Neural progenitor cell (in vitro differentiated cells): Measurements from ENCODE around the gene RAET1G. TPM values are rescaled to one million over a fixed set of nuclear protein-coding genes. Genes with fewer than 3 reads are reported as not detected.

Source experiments
- DNase-seq: peaks from one replicate; pipeline ENCODE4 v3.0.0-alpha.2; 2016; ENCODE audit warnings: low spot score
- H2AFZ ChIP-seq: fragments of 200-600 bp; sonication (generic); replicated peaks from 2 replicates; pipeline ENCODE4 v1.6.1; 2016; ENCODE audit warnings: antibody characterized with exemption
- H3F3A ChIP-seq: fragments of 200-600 bp; sonication (generic); 2 replicates; pipeline ENCODE4 v1.6.1; 2016; ENCODE audit warnings: antibody characterized with exemption, low read depth
- H3K27ac ChIP-seq: fragments of 200-600 bp; sonication (generic); 2 replicates; pipeline ENCODE4 v1.5.1; 2016; ENCODE audit warnings: mild to moderate bottlenecking
- H3K27me3 ChIP-seq: fragments of 200-600 bp; sonication (generic); 2 replicates; pipeline ENCODE4 v1.6.1; 2016; ENCODE audit warnings: mild to moderate bottlenecking, moderate library complexity
- H3K36me3 ChIP-seq: fragments of 200-600 bp; sonication (generic); 2 replicates; pipeline ENCODE4 v1.5.1; 2016
- H3K4me1 ChIP-seq: fragments of 200-600 bp; sonication (generic); 2 replicates; pipeline ENCODE4 v1.6.1; 2016; ENCODE audit warnings: mixed run types
- H3K4me2 ChIP-seq: fragments of 200-600 bp; sonication (generic); 2 replicates; pipeline ENCODE4 v1.6.1; 2016
- H3K4me3 ChIP-seq: fragments of 200-600 bp; sonication (generic); 2 replicates; pipeline ENCODE4 v1.5.1; 2016
- H3K79me2 ChIP-seq: fragments of 200-600 bp; sonication (generic); 2 replicates; pipeline ENCODE4 v1.6.1; 2016; ENCODE audit warnings: low read depth
- H3K9ac ChIP-seq: fragments of 200-600 bp; sonication (generic); 2 replicates; pipeline ENCODE4 v1.6.1; 2016
- H3K9me3 ChIP-seq: fragments of 200-600 bp; sonication (generic); 2 replicates; pipeline ENCODE4 v1.5.1; 2016; ENCODE audit warnings: low read depth
- H4K20me1 ChIP-seq: fragments of 200-600 bp; sonication (generic); 2 replicates; pipeline ENCODE4 v1.6.1; 2016; ENCODE audit warnings: low read depth
- H3K27ac Mint-ChIP-seq: 3 replicates; pipeline ENCODE4 v1.8.0; 2021; ENCODE audit warnings: mixed read lengths
- H3K27me3 Mint-ChIP-seq: 2 replicates; pipeline ENCODE4 v1.8.0; 2022; ENCODE audit warnings: low read depth, mild to moderate bottlenecking, inconsistent platforms, moderate library complexity, mixed read lengths; ENCODE audit not compliant: insufficient read depth
- H3K36me3 Mint-ChIP-seq: 3 replicates; pipeline ENCODE4 v1.8.0; 2021; ENCODE audit warnings: mixed read lengths
- H3K4me1 Mint-ChIP-seq: 3 replicates; pipeline ENCODE4 v1.8.0; 2021; ENCODE audit warnings: mixed read lengths
- H3K4me3 Mint-ChIP-seq: 3 replicates; pipeline ENCODE4 v1.8.0; 2021; ENCODE audit warnings: mild to moderate bottlenecking, moderate library complexity, mixed read lengths
- H3K9me3 Mint-ChIP-seq: 3 replicates; pipeline ENCODE4 v1.8.0; 2020; ENCODE audit warnings: mixed read lengths
- EZH2 ChIP-seq: fragments of 200-600 bp; sonication (generic); IDR thresholded peaks from 2 replicates; pipeline ENCODE4 v1.6.1; 2017; ENCODE audit warnings: antibody characterized with exemption, mild to moderate bottlenecking, moderate library complexity
- EZH2phosphoT487 ChIP-seq: fragments of 200-600 bp; sonication (generic); IDR thresholded peaks from 2 replicates; pipeline ENCODE4 v1.6.1; 2017; ENCODE audit warnings: antibody characterized with exemption
- total RNA-seq: library from RNA; depleted of rRNA; stranded (reverse); fragments of >200 nt; gene quantifications from 2 replicates; pipeline ENCODE4 v1.2.3, GENCODE V29; 2015; ENCODE audit warnings: low replicate concordance
- TF ChIP-seq, protein P1 (sequence below): fragments of 200-600 bp; sonication (generic); IDR thresholded peaks from 2 replicates; pipeline ENCODE4 v1.5.1; 2017; ENCODE audit warnings: antibody characterized with exemption, mild to moderate bottlenecking

RAET1G gene
- total RNA-seq, 1 donor from 2014 or later: not detected

GRCh38 chr6:149871182-149871581, 51.7 kb downstream of the RAET1G start:
- no peak overlapping the region for H3K27ac Mint-ChIP-seq
- H3K9ac ChIP-seq: no peak overlapping the region

GRCh38 chr6:149869275-149869892, 53.5 kb downstream of the RAET1G start:
- Histone ChIP-seq H3K27me3 (no peaks in the 10 kb centered on the region), H3K4me1 (no peaks in the 10 kb centered on the region), H3K27ac (no peak overlapping the region), H3K9ac (no peak overlapping the region), H3K36me3 (no peaks in the 10 kb centered on the region), H2AFZ (no peak overlapping the region), H4K20me1 (no peaks in the 10 kb centered on the region), H3K4me2 (no peak overlapping the region), H3F3A (no peaks in the 10 kb centered on the region), H3K79me2 (no peaks in the 10 kb centered on the region), H3K9me3 (peaks cover under 1% of the 10 kb centered on the region), H3K4me3 (no peak overlapping the region)
- DNase-seq: no peak
- Mint-ChIP-seq H3K27ac (no peak overlapping the region), H3K27me3 (peaks cover 5% of the 10 kb centered on the region), H3K4me3 (no peak overlapping the region), H3K9me3 (peaks cover 11% of the 10 kb centered on the region), H3K36me3 (no peaks in the 10 kb centered on the region), H3K4me1 (peaks cover 5% of the 10 kb centered on the region)
- TF ChIP-seq EZH2phosphoT487 (no peak), EZH2 (no peak)
- TF ChIP-seq, protein P1, sequence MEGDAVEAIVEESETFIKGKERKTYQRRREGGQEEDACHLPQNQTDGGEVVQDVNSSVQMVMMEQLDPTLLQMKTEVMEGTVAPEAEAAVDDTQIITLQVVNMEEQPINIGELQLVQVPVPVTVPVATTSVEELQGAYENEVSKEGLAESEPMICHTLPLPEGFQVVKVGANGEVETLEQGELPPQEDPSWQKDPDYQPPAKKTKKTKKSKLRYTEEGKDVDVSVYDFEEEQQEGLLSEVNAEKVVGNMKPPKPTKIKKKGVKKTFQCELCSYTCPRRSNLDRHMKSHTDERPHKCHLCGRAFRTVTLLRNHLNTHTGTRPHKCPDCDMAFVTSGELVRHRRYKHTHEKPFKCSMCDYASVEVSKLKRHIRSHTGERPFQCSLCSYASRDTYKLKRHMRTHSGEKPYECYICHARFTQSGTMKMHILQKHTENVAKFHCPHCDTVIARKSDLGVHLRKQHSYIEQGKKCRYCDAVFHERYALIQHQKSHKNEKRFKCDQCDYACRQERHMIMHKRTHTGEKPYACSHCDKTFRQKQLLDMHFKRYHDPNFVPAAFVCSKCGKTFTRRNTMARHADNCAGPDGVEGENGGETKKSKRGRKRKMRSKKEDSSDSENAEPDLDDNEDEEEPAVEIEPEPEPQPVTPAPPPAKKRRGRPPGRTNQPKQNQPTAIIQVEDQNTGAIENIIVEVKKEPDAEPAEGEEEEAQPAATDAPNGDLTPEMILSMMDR: no peak

More at GRCh38 chr6:149871182-149871581, 51.7 kb downstream of the RAET1G start:
- Histone ChIP-seq H4K20me1 (no peaks in the 10 kb centered on the region), H3K4me2 (no peak overlapping the region), H3K9me3 (peaks cover 3% of the 10 kb centered on the region), H3K4me1 (no peaks in the 10 kb centered on the region), H3K27me3 (no peaks in the 10 kb centered on the region), H3K4me3 (no peak overlapping the region), H3F3A (no peaks in the 10 kb centered on the region), H2AFZ (no peak overlapping the region), H3K27ac (no peak overlapping the region), H3K36me3 (no peaks in the 10 kb centered on the region), H3K79me2 (no peaks in the 10 kb centered on the region)
- DNase-seq: no peak
- H3K9me3 Mint-ChIP-seq: peaks cover 11% of the 10 kb centered on the region
- no peaks in the 10 kb centered on the region for H3K36me3 Mint-ChIP-seq
- TF ChIP-seq EZH2 (no peak), EZH2phosphoT487 (no peak)
- TF ChIP-seq, protein P1: no peak
- H3K4me3 Mint-ChIP-seq: no peak overlapping the region
- H3K27me3 Mint-ChIP-seq: peaks cover 5% of the 10 kb centered on the region
- no peaks in the 10 kb centered on the region for H3K4me1 Mint-ChIP-seq

- H3K27ac ChIP-seq: no peak overlapping the region
- Mint-ChIP-seq H3K36me3 (no peaks in the 10 kb centered on the region), H3K27me3 (peaks cover 3% of the 10 kb centered on the region), H3K4me1 (peaks cover 6% of the 10 kb centered on the region), H3K4me3 (no peak overlapping the region), H3K9me3 (peaks cover 8% of the 10 kb centered on the region), H3K27ac (no peak overlapping the region)
- no peak overlapping the region for H3K4me2 ChIP-seq
- H3F3A ChIP-seq: peaks cover 5% of the 10 kb centered on the region
- H2AFZ ChIP-seq: peak overlapping the region; percentile 28
- no peak overlapping the region for H3K4me3 ChIP-seq
- H3K79me2 ChIP-seq: no peaks in the 10 kb centered on the region
- no peaks in the 10 kb centered on the region for H3K9me3 ChIP-seq
- no peak overlapping the region for H3K9ac ChIP-seq
- peaks cover 7% of the 10 kb centered on the region for H3K27me3 ChIP-seq
- no peaks in the 10 kb centered on the region for H3K36me3 ChIP-seq
- H4K20me1 ChIP-seq: no peaks in the 10 kb centered on the region
- DNase-seq: peak; percentile 18
- TF ChIP-seq EZH2phosphoT487: no peak
- no peak for TF ChIP-seq EZH2
- TF ChIP-seq, protein P1: no peak
- H3K4me1 ChIP-seq: no peaks in the 10 kb centered on the region
These were observed 54.9 kb downstream of the RAET1G start for GRCh38 chr6:149867876-149868640.

Other genes starting within 250 kb of the RAET1G start
- 21.1 and 28.0 TPM in 2 replicates for gene LATS1, start 205.0 kb downstream of the RAET1G start, total RNA-seq
- 84.5 and 107 TPM in 2 replicates for gene NUP43, start 176.6 kb downstream of the RAET1G start, total RNA-seq
- gene PCMT1, start 173.4 kb downstream of the RAET1G start, total RNA-seq: 112 and 133 TPM in 2 replicates
- 2.2 and 2.8 TPM in 2 replicates for gene LRP11, start 58.8 kb downstream of the RAET1G start, total RNA-seq
- not detected in 2 replicates for gene RAET1E, start 25.0 kb downstream of the RAET1G start, total RNA-seq
- not detected in 2 replicates for gene ULBP2, start 18.9 kb upstream of the RAET1G start, total RNA-seq
- 0.11 and 0.40 TPM in 2 replicates for gene ULBP1, start 40.8 kb upstream of the RAET1G start, total RNA-seq
- not detected in 2 replicates for gene RAET1L, start 102.4 kb upstream of the RAET1G start, total RNA-seq
- gene ULBP3, start 146.0 kb upstream of the RAET1G start, total RNA-seq: 3.9 and 7.1 TPM in 2 replicates
- gene PPP1R14C, start 219.9 kb upstream of the RAET1G start, total RNA-seq: 0.06 and 0.26 TPM in 2 replicates